ENCODE data around the gene FBXO36.

Gene FBXO36

DNA sequence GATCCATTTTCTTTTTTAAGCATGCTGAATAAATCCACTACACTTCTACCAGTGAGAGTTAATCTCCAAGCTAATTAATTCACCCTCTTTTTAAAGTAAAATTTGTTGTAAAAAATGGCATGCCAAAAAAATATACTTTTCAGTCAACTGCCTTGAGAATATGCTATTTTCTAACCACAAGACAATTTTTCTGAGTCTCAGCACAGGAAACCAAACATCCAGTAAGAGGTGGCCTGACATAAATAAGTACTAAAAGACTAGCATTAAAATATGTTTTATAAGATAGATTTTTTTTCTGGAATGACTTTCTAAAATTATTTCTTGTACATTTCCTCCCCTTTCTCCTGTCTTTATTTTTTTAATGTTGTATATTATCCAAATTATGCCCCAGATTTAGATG is 2.9 kb downstream of the FBXO36 start:
- Histone ChIP-seq H3K9me2 (replicated peaks; ENCODE audit: insufficient read depth, low read length) (no peaks in the 10 kb centered on the region), H4K20me1 (ENCODE audit: insufficient read depth, low read length) (no peaks in the 10 kb centered on the region), H2AFZ (ENCODE audit: low read length) (no peak overlapping the region), H3K36me3 (replicated peaks; ENCODE audit: insufficient read depth, low read length) (no peaks in the 10 kb centered on the region), H3K27me3 (replicated peaks; ENCODE audit: insufficient read depth, low read length) (no peaks in the 10 kb centered on the region), H3K79me2 (ENCODE audit: low read length) (peaks cover 13% of the 10 kb centered on the region), H3K4me3 (ENCODE audit: low read length) (no peak overlapping the region), H3F3A (ENCODE audit: insufficient read depth, low read length) (peaks cover 10% of the 10 kb centered on the region), H3K9ac (ENCODE audit: low read length) (no peak overlapping the region), H3K27ac (ENCODE audit: low read length) (no peak overlapping the region), H3K9me3 (replicated peaks; ENCODE audit: insufficient read depth, low read length) (no peaks in the 10 kb centered on the region), H3K4me1 (ENCODE audit: low read length) (no peaks in the 10 kb centered on the region), H3K4me2 (ENCODE audit: low read depth, low read length) (no peak overlapping the region)
- DNase-seq, result no peak
- TF ChIP-seq CTCF (IDR thresholded peaks at IDR 0.05; ENCODE audit: low read length) (no peak), EZH2phosphoT487 (IDR thresholded peaks at IDR 0.05; ENCODE audit: low read length) (no peak), EZH2 (optimal IDR thresholded peaks at IDR 0.05; ENCODE audit: low read depth, low read length) (no peak)

DNA sequence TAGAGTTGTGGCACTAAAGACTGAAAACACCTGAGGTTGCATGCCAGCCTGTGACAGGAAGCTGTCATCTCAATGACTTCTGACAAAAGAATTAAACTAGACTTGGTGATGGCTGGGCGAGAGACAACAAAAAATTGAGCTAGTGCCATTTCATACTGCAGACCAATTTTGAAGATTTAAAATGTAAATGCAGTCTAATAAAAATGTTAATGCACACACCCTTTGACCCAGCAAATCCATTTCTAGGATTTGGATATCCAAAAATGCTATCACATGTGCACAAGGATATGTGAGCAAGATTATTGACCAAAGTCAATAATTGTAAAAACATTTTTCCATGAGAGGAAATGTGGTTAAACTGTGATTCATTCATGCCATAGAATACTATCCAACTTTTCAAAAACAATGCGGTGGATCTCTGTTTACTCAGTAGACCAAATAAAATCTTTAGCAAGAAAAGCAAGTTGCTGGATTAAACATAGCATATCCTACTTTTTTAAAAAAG is 5.6 kb downstream of the FBXO36 start:
- H4K20me1 ChIP-seq (ENCODE audit: insufficient read depth, low read length), result no peaks in the 10 kb centered on the region
- no peak overlapping the region for H2AFZ ChIP-seq (ENCODE audit: low read length)
- H3K9me2 ChIP-seq (replicated peaks; ENCODE audit: insufficient read depth, low read length), result no peaks in the 10 kb centered on the region
- H3F3A ChIP-seq (ENCODE audit: insufficient read depth, low read length), result peaks cover 4% of the 10 kb centered on the region
- DNase-seq, result no peak
- H3K4me1 ChIP-seq (ENCODE audit: low read length), result no peaks in the 10 kb centered on the region
- no peaks in the 10 kb centered on the region for H3K27me3 ChIP-seq (replicated peaks; ENCODE audit: insufficient read depth, low read length)
- H3K4me3 ChIP-seq (ENCODE audit: low read length), result no peak overlapping the region
- H3K4me2 ChIP-seq (ENCODE audit: low read depth, low read length), result no peak overlapping the region
- H3K36me3 ChIP-seq (replicated peaks; ENCODE audit: insufficient read depth, low read length), result no peaks in the 10 kb centered on the region
- TF ChIP-seq EZH2 (optimal IDR thresholded peaks at IDR 0.05; ENCODE audit: low read depth, low read length), result no peak
- TF ChIP-seq EZH2phosphoT487 (IDR thresholded peaks at IDR 0.05; ENCODE audit: low read length), result no peak
- no peak for TF ChIP-seq CTCF (IDR thresholded peaks at IDR 0.05; ENCODE audit: low read length)
- H3K9ac ChIP-seq (ENCODE audit: low read length), result no peak overlapping the region
- no peak overlapping the region for H3K27ac ChIP-seq (ENCODE audit: low read length)
- no peaks in the 10 kb centered on the region for H3K9me3 ChIP-seq (replicated peaks; ENCODE audit: insufficient read depth, low read length)
- no peaks in the 10 kb centered on the region for H3K79me2 ChIP-seq (ENCODE audit: low read length)

DNA sequence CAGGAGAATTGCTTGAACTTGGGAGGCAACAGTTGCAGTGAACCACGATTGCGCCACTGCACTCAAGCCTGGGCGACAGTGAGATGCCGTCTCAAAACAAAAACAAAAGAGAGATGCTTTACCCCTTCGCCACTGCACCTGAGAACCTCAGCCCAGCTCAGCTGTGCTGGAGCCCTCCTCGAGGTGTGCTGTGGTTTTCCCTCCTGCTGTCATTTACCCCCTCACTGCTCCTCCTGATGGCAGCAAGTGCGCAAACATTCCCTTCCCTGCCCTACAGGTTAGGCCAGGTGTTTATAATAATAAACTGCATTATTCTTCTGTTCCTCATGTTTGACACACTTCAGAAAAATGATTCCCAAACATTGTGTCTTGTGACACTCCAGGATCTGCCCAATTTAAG is 8.4 kb downstream of the FBXO36 start:
- Histone ChIP-seq H3K79me2 (ENCODE audit: low read length) (no peaks in the 10 kb centered on the region), H3K36me3 (replicated peaks; ENCODE audit: insufficient read depth, low read length) (no peaks in the 10 kb centered on the region), H3K4me3 (ENCODE audit: low read length) (no peak overlapping the region), H3F3A (ENCODE audit: insufficient read depth, low read length) (no peaks in the 10 kb centered on the region), H3K9me3 (replicated peaks; ENCODE audit: insufficient read depth, low read length) (no peaks in the 10 kb centered on the region), H3K27ac (ENCODE audit: low read length) (no peak overlapping the region), H3K4me2 (ENCODE audit: low read depth, low read length) (no peak overlapping the region), H3K4me1 (ENCODE audit: low read length) (no peaks in the 10 kb centered on the region), H3K27me3 (replicated peaks; ENCODE audit: insufficient read depth, low read length) (no peaks in the 10 kb centered on the region), H3K9me2 (replicated peaks; ENCODE audit: insufficient read depth, low read length) (no peaks in the 10 kb centered on the region), H4K20me1 (ENCODE audit: insufficient read depth, low read length) (no peaks in the 10 kb centered on the region), H3K9ac (ENCODE audit: low read length) (no peak overlapping the region), H2AFZ (ENCODE audit: low read length) (no peak overlapping the region)
- TF ChIP-seq EZH2 (optimal IDR thresholded peaks at IDR 0.05; ENCODE audit: low read depth, low read length) (no peak), CTCF (IDR thresholded peaks at IDR 0.05; ENCODE audit: low read length) (no peak), EZH2phosphoT487 (IDR thresholded peaks at IDR 0.05; ENCODE audit: low read length) (no peak)
- DNase-seq, result no peak

Data from MM.1S (cell line).